HG02759 (cell line): ENCODE data around the gene ADAM22.

ENCODE experiments used
- ATAC-seq: cut with Tn5 transposase; IDR thresholded peaks from one replicate; pipeline ENCODE4 v1.9.1; 2021; ENCODE audit warnings: mild to moderate bottlenecking, moderate library complexity; ENCODE audit not compliant: unreplicated experiment

Gene ADAM22

DNA sequence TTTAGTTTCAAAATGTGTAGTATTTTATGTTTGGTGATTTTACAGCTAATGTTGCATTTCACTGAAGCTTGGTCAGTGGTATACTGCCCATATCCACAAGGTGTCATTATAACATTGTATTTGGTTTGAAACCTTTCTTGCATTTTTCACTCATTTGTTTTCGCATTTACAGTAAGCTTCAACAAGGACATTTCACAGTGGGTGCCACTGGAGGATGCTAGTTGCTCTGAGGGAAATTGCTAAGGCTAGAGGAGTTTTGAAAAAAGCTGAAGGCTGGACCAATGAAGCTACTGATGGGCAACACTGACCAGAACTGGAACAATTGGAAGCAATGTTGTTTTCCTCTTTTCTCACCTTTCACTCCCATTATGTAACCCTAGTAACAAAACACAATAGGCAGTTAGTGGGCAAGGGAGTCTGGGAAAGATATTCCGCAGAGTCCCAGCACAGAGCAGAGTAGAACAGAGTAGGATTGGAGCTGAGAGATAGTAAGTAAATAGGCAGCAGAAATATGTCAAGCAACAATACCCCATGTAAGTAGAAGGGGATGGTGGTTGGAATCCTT lies 309.4 kb downstream of the ADAM22 start:
- peak; percentile 79 for ATAC-seq

DNA sequence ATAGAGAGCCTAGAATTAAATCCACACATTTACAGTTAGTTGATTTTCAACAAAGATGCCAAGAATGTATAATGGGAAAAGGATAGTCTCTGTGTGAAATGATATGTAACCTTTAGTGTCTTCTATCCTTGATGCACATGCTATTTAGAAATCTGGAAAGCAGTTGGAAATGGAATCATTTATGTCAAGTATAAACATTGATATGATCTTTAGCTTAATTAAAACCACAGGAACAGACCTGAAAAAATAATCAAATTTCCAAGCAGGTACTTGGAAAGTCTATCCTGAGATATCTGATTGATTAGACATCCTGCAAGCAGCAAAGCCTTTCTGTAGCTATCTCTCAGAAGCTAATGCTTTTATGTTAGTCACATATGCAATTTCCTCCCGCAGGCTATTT lies 310.2 kb downstream of the ADAM22 start:
- no peak for ATAC-seq
